Mononuclear cell (primary cell): ENCODE measurements around the gene FREM3. TPM values are rescaled to one million over a fixed set of nuclear protein-coding genes. Genes with fewer than 3 reads are reported as not detected.

Experiments
- total RNA-seq: library from RNA; depleted of rRNA; stranded (reverse); fragments of >200 nt; gene quantifications from one replicate; pipeline ENCODE4 v1.2.3, GENCODE V29; 2012

FREM3 gene
- total RNA-seq, 1 donor = not detected

Other genes starting within 250 kb of the FREM3 start
- gene SMARCA5, start 187.0 kb downstream of the FREM3 start, total RNA-seq = 86.8 TPM
- gene GYPE, start 204.9 kb upstream of the FREM3 start, total RNA-seq = 0.10 TPM